NCI-H1417 (cell line): ENCODE data around the gene ZNF606.
"Not testable (repeated sequence)": the region's sequence is repeated elsewhere in the genome, so short reads cannot be mapped to it uniquely, and the experiment has no call there.

ENCODE experiments used
- DNase-seq, 3 experiments: peaks; one replicate each; lab custom pipeline; 2025; lab: John Stamatoyannopoulos, UW

The ZNF606 gene

DNA sequence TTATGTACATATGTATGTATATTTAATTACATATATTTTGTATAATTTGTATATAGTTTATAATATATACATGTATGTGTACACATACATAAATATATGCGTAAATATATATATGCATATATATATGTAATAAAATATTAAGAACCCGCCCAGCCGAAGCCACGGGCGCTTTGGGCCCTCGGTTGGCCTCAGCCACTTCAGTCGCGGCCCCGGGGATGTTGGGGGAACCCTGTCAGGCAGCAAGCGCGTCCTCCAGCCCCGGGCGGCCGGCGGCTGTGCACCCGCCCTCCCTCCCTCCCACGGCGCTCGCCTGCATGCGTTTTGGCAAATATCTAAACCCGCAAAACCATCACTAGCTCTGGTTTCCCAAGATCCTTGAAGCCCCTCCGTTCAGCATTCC, 7.9 kb upstream of the ZNF606 start:
- peak in 1 of 3 experiments; percentile 8 for DNase-seq

DNA sequence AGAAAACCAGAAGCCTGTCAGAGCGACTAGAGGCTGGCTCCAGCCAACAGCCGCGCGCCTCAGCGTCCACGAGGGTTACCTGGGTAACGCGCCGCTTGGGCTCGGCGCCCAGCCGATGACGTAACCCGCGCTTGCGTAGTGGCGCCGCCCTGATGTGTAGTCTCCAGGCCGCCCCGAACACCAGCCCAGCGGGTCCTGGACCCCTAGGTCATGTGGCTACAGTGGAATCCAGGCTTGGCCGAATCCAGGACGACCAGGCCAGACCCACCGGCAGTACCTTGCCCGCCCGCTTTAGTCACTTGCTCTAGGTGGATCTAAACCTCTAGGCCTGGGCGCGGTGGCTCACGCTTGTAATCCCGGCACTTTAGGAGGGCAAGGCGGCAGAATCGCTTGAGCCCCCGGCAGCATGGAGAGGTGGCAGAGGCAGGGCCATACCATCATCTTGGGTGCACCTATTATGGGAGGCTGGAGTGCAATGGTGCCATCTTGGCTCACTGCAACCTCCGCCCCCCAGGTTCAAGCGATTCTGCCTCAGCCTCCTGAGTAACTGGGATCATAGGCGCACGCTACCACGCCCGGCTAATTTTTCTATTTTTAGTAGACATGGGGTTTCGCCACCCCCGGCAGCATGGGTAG, 7.2 kb upstream of the ZNF606 start:
- peak; percentile 79 to 89 (median 82) for DNase-seq

DNA sequence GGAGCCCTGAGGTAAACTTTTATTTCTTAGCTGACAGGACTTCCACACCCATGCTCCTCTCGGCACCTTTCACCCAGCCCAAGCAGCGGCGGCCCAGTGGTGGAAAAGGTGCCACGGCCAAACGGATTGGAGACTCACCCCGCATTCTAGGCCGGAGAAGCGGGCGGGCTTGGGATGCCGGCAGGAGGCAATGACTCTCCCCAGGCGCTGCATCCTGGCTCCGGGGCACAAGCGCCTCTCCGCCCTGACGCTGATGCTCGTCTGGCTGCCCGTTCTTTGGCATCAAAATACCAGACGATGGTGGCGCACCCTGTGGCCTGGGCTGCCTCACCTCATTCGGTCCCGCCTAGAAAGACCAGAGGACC, 6.7 kb upstream of the ZNF606 start:
- no peak for DNase-seq

DNA sequence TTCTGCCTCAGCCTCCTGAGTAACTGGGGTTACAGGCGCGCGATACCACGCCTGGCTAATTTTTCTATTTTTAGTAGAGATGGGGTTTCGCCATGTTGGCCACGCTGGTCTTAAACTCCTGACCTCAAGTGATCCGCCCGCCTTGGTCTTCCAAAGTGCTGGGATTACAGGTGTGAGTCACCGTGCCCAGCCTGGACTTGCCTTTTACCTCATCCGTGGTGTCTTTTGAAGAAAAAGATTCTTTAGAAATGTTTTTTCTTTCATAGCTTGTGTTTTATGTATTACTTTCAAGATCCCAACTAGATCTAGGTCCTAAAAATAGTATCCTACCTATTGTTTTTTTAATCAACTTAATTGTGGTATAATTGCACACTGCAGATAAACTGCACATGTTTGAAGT, 6.3 kb upstream of the ZNF606 start:
- DNase-seq, result not testable (repeated sequence)

DNA sequence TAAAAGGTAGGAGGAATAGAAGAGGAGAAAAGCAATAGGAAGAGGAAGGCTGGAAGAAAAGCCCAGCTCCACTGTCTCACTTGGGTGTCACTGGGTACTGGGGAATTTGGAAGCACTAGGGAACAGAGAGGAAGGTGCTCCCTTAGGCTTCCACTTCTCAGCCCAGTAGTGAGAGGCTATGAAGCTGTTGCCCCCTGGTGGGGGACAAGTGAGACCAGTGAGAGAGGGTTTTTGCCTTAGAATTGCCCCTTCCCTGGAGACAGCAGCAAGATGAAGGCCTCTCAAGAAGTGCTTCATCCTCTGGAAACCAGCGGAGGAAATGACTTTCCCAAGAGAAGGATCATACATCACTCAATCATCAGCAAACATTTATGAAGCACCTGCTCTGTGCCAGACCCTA, 4.7 kb upstream of the ZNF606 start:
- no peak for DNase-seq

DNA sequence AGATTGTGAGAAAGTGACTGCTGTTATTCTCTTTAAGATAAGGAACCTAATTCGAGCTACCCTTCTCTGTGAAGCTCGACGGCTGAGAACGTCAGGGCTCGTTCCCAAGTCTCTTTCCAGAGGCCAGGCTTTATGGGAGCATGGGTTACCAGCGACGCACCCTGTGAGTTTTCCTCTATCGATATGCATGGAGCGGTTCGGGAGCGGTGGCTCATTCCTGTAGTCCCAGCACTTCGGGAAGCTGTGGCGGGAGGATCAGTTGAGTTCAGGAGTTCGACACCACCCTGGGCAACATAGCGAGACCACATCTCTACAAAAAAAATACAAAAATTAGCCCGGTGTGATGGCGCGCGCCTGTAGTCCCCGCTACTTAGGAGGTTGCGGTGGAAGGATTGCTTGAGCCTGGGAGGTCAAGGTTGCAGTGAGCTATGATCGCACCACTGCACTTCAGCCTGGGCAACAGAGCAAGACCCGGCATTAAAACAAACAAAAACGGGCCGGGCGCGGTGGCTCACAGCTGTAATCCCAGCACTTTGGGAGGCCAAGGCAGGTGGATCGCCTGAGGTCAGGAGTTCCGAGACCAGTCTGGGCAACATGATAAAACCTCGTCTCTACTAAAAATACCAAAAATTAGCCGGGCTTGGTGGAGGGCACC, 681 bp upstream of the ZNF606 start:
- DNase-seq, result no peak

DNA sequence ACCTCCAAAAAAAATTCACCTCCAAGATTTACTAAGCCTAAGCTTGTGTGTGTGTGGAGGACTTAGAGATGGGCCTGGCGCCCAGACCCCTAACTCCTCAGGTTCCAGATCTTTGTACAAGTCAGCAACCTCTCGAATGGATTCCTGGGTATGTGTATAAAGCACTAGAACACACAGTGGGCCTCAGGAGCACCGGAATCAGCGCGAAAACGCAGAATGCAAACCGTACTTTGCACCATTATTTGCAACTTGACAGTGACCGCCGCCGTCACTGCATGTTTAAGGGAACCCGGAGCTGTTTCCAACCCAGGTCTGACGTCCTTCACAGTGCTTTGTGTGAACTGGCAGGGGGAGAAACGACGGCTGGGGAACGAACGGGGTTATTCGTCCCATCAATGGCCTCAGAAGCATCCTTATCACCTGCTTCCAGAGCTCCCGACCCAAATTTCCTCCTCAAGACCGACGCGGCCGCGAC, 688 bp downstream of the ZNF606 start:
- DNase-seq, result peak in 1 of 3 experiments; percentile 72

DNA sequence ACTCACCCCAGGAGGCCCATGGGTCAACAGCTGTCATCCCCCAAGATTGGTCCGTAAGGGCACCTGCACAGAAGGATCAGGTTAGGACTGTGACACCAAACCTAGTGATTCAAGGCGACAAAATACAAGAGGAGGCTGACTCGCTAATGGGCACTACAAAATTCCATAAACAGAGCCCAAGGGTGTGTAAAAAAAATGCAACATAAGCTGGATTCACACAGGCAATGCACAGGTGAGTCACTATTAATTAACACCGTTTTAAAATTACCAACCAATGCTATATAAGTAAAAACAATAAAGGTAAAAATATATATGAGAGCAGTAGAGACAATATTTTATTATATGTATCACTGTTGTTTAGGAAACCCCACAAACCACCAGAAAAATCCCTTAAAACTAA, 1.9 kb downstream of the ZNF606 start:
- no peak for DNase-seq

DNA sequence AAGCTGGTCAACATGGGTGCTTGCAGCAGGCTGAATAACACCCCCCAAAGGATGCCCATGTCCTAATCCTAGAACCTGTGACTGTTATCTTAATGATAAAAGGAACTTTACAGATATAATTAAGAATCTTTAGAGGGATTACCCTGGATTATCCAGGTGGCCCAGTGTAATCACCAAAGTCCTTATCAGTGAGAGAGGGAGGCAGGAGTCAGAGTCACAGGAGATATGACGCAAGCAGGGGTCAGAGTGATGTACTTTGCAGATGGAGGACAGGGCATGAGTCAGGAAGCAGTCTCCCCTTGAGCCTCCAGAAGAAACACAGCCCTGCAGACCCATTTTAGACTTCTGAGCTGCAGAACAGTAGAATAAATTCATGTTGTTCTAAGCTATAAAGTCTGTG, 9.8 kb downstream of the ZNF606 start:
- no peak for DNase-seq

DNA sequence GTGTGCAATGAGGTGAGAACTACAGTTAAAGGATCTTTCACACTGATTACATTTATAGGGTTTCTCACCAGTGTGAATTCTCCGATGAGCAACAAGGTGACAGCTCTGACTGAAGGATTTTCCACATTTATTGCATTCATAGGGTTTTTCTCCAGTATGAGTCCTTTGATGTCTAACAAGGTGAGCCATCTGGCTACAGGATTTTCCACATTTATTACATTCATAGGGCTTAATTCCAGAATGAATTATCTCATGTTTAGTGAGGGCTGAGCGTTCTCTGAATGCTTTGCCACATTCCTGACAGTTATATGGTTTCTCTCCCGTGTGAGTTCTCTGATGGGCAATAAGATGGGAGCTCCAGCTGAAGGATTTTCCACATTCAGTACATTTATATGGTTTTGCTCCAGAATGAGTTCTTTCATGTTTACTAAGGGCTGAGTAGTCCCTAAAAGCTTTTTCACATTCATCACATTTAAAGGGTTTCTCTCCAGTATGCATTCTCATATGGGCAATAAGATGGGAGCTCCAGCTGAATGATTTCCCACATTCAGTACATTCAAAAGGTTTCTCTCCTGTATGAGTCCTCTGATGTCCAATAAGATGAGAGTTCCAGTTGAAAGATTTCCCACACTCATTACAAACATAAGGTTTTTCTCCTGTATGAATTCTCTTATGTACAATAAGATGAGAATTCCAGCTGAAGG, 23.9 kb downstream of the ZNF606 start:
- peak in 1 of 3 experiments; percentile 2 for DNase-seq

DNA sequence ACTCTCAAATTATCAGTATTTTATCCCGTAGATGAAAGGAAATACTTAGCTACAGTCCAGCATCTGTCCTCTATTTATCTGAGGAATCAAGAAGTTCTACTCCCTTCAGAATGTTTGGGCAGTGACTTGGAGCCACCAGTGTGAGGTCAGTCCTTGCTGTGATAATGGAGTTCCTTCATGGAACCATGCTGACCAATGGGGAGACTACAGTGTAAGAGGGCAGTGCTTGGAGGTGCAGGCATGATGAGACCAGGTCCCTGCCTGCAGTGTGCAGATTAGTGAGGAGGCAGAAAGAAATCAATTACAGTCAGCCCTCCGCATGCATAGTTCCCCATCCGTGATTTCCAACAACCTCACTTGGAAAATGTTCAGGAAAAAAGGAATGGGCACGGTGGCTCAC, 28.2 kb downstream of the ZNF606 start, which contains the start of gene C19orf18:
Gene C19orf18, minus strand, starts transcription at position 101 of the 400 bp plus-strand sequence. CDS start 102 bp downstream, outside the sequence.
- no peak for DNase-seq

DNA sequence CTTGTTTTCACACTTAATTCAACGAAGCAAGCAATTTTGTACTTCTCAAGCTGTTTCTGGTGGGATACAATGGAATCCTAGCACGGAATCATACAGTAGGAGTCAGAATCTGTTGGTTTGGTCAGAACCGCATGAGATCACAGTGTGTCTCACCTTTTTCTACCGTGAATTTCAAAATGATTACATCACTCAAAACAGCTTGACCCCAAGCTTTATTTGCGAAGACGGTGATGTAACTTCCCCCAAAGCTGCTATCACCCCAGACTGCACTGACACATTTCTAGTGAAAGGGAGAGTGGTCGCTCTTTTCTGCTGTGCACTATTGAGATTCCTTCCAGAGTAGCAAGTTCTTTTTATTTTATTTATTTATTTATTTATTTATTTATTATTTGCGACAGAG, 37.9 kb downstream of the ZNF606 start:
- DNase-seq, result no peak

DNA sequence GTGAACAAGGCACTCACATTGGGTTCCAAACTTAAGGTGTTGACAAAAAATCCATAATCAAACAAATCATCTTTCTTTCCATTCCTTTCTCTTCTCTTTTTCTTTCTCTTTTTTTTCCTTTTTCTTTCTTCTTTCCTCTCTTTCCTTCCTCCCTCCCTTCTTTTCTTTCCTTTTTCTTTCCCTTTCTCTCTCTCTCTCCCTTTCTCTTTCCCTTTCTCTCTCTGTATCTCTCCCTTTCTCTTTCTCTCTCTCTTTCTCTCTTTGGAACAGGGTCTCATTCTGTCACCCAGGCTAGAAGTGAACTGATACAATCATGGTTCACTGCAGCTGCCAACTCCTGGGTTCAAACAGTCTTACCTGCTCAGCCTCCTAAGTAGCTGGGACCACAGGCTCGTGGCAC, 40.8 kb downstream of the ZNF606 start:
- no peak for DNase-seq

DNA sequence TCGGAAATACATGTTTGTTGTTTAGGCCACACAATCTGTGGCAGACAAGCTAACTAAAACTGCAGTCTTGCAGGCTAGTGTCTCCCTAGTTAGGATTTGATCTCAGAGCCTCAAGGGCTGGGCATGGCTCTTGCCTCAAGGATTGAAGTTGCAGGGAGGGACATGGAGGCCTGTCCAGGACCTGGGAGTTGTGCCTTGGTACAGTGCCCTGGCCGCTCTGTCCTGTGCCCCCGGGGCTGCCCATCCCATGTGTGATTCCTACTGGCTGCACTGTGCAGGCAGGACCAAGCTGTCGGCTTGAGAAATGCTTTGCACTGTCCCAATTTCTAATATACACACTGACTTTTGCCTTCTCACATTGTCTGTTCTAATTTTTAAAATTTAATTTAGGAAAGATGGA, 47.6 kb downstream of the ZNF606 start:
- no peak for DNase-seq

DNA sequence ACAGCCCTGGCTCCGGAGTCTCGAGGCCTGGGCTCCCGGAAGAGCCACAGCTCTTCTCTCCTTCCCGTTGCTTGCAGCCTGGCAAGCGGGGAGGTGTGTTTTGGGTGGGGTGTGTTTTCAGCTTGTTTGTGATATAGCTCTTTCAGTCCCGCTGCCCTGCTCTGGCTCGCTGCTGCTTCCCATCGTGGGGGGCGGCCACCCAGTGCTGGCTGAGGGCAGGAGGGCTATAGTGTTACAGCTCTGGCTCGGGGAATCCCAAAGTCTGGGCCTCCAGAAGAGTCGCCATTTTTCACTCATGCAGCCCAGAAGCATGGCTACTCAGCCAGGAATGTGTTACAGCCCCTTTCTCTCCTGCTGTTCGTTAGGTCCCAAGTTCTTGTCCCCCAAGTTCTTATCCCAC, 52.9 kb downstream of the ZNF606 start:
- DNase-seq, result no peak

DNA sequence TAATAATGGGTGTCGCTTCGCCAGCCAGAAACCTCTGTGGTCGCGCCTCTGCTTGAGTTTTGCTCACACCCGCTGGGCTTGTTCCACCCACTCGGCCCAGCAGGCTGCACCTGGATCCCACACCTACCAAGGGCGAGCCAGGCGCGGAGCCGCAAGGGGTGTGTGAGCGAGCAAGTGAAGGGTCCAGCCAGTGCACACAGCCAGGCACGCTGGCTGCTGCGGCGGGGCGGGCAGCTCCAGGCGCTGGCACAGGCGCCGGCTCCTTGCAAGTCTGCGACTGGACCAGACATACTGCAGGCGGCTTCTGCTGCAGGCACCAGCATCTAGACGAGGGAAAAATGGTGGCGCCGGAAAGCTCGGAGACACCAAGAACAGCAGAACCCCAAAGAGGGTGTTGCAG, 53.3 kb downstream of the ZNF606 start:
- DNase-seq, result no peak

DNA sequence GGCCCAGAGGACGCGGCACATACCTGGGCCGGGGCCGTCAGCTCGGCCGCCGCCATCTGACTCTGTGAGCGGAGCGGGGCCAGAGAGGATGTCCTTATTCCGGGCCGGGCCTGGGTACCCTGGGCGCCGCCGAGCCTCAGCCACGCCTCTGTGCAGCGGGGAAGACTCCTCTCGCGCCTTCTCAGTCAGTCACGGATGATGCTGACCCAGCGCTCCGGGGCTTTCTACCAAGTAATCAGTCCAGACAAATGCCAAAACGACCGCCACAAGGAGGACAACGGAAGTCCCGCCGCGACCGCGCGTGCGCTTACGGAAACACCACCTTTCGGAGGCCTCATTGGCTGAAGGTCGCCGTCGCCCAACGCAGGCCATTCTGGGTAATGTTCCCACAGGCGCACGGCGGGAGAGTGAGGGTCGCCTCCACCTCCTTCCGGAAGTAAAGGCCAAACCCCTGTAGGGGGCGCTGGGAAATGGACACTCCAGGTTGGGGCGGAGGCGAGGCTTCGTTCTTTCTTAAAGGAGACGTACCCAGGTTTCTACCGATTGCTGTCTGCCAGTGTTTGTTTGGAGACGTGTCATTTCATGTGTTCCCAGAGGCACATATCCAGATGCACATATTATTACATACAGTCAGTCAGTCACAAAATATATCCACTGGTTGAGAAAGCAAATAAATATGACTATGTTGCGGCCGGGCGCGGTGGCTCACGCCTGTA, 55.0 kb downstream of the ZNF606 start, which contains the start of gene ZNF256:
Gene ZNF256, minus strand, starts transcription at position 288 of the 716 bp plus-strand sequence. Its CDS starts 232 bp downstream, at position 56.
- peak; percentile 91 to 96 (median 95) for DNase-seq

DNA sequence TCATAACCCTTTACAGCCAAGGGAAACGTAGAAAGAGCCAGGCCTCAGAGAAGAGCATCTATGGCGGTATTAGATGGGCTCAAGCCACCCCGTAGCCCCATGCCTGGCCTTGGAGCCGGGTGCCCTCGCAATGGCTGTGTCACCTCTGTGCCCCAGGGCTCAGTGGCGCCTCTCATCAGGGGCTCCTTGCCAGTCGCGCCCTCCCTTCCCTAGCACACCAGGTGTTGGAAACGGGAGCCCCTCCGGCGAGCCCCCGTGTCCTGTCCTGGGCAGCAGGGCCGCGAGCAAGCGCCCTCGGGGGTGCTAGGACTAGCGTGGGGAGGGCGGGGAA, 55.6 kb downstream of the ZNF606 start:
- DNase-seq, result no peak

DNA sequence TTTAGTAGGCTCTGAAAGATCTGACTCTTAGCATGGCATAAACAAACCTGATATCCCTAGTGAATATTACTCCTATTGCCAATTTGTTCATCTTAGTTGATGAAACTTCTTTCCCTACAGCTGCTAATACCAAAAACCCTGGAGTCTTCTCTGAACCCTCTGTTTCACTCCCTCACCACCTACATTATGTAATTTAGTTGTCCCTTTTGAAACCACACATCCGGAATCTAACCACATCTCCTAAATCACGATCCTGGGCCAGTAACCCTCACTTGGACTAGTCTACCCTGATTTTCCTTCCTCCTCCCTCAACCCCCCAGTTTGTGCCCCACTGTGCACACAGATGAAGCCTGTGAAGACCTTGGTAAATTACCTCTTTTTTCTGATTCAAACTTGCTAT, 56.3 kb downstream of the ZNF606 start:
- no peak for DNase-seq

DNA sequence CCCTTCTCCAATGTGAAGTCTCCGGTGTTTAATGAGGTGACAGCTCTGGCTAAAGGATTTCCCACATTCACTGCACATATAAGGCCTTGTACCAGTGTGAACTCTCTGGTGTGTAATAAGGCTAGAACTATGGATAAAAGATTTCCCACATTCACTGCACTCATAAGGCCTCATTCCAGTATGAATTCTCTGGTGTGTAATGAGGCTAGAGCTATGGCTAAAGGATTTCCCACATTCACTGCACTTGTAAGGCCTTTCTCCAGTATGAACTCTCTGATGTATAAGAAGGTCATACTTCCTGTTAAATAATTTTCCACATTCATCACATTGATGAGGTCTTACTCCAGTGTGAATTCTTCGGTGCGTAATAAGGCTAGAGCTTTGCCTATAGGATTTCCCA, 61.0 kb downstream of the ZNF606 start:
- no peak for DNase-seq

DNA sequence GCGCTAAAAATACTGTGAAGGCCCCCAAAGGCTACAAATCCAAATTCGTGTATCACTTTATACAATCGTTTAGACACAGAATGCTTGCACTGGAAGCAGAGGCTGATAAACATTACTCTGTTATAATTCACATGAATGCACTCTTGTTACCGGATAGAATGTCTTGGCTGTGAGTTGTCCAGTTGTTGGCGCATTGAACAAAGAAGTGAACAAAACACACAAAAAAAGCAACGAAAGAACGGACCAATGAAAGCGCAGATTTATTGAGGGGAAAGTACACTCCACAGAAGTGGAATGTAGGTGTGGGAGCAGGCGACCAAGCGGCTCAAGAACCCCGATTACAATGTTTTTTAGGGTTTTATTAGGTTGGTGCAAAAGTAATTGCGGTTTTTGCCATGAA, 66.9 kb downstream of the ZNF606 start:
- no peak for DNase-seq

DNA sequence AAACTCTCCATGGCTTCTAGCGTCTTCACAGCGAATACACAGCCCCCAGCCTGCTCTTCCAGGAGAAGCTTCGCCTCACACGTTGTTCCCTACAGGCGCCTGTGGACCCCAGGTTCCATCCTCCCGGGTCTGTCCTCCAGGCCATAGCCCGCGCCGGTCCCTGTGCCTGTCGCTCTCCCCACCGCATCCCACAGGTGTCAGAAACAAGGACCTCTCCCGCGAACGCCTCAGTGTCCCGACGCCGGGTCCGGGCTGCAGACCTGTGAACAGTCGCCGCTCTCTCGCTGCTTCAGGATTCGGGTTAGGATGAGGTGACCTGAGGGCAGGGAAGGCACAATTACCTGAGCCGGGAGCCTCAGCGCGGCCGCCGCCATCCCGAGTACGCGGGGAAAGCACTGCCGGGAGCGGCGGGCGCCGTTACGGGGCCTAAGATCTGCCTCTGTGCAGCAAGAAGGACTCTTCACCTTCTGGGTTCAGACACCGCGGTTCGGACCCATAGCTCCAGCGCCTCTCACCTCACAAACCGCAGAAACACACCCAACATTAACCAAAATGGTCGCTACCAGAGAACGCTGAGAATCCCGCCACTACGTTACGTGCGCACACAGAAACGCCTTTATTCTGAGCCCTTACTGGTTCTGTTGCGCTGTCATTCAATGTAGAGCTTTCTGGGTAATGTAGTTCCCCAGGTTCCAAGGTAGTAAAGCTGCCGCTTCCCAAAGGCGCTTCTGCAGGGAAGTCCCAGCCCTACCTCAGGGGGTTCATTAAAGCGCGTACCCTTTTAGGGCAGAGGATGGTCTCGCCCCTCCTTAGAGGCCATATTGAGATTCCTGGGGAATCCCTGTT, 67.6 kb downstream of the ZNF606 start, which contains the start of gene ZNF418:
Gene ZNF418, minus strand, starts transcription at position 583 of the 846 bp plus-strand sequence. CDS start 1,580 bp downstream, outside the sequence.
- DNase-seq, result no peak
